Measurements from ENCODE around the gene DYNLT2.
"Not testable (repeated sequence)": the region's sequence is repeated elsewhere in the genome, so short reads cannot be mapped to it uniquely, and the experiment has no call there.

DYNLT2 gene

DNA sequence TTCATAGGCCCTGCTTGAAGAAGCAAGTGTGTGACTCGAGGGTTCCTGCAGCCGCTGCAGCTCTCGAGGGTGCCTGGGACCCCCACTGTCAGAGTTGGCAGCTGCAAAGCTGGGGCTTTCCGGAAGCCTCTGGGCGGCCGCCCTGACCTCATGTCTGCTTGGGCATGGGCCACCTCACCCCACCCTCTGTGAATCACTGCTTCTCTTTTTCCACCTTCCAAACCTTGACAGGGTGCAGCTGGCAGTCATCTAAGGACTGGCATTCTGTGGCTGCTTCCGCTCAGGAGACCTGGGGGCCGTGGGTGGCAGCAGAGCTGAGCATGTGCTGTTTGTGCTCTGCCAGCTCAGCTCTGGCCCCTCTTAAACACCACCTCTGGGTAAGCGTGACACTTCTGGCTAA, 32.0 kb upstream of the DYNLT2 start:
- DNase-seq: no peak

DNA sequence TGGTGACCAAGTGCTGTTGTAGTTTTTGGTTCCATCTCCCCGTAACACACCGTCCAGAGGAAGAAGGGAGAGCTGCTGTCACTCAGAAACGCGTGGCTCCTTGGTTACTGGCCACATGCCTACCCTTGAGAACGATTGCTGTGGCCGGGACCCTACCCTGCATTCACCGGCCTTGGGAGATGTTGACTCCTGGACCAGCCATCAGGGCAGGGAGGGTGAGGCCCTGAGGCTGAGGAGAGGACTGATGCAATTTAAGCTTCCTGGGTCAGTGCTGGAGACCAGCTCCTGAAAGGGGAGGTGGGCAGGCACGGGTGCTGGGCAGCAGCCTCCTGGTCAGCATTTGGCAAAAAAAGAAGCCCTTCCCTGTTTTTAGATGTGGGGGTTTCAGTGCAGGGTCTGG, 31.6 kb upstream of the DYNLT2 start:
- no peak for DNase-seq

DNA sequence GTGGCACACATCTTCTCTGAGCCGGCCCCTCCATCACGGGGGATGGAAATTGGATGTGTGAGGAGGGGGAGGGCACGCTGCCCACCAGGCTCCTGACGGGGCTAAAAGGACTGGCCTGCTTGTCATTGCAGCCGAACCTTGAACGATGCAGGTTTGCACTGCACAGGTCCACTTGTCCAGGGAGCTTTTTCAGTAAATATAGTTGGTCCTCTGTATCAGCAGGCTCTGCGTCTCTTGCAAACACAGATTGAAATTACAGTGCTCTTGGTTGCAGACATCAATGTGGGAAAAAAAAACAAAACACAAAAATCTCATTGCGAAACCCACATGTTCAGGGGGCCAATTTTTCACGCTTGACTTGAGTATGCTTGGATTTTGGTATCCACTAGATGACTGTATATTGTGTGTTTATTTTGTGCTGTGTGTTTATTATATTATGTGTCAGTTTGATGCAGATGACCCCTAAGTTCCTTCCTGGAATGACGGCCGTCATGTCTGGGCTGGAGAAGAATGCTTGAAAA, 29.3 kb upstream of the DYNLT2 start:
- DNase-seq: no peak

DNA sequence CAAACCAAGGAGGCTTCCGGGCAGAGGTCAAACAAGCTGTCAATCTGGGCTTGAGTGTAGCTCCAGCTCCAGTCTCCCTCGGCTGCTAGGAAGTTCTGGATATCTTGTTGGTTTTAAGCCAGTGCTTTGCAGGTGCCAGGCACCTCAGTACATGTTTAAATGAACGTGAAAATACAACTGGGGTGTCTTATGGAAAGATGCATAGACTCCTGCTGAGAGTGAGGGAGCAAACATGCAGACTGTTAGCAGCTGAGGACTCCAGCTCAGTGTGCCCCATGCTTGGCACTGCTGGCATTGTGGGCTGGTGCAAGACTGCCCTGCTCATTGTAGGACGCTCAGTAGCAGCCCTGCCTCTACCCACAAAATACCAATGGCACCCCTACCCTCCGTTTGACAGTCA, 28.5 kb upstream of the DYNLT2 start:
- DNase-seq: no peak

DNA sequence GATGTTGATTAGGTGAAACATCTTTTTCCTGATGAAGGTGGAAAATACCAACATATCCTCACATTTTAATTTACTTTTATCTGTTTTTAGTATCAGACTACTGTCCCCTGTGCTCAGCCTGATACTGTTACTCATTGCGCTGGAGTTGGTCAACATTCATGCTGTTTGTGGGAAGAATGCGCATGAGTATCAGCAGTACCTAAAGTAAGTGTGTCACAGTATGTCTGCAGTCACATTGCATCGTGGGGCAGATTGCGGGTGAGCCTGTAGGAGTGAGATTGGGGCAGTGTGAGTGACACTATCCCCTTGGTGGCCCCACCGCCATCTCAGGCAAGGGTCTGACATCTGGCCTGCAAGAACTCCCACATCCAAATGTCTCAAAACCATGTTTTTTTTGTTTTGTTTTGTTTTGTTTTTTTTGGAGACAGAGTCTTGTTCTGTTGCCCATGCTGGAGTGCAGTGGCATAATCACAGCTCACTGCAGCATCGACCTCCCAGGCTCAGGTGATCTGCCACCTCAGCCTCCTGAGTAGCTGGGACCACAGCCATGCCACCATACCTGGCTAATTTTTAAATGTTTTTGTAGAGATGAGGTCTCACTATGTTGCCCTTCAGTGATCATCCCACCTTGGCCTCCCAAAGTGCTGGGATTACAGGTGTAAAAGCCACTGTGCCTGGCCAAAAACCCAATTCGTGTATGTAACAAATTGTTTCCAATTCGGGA, 27.9 kb upstream of the DYNLT2 start:
- DNase-seq: no peak

DNA sequence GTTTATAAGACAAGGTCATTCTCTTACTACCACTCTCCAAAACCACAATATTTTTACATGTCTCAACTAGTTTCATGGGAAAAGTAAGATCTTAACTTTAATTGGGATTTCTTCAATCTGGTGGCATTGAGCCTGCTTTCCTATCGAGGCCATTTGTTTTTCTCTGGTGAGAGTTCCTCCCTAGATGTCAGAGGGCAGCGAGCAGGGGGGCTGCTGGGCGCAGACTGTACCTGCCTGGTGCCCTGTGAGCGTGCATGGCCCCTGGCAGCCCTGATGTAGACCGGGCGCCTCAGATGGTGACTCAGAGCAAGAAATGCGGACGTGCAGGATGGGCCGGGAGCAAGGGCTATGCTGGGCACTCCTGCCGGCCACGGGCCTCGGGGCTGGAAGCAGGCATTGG, 27.3 kb upstream of the DYNLT2 start:
- DNase-seq: no peak

DNA sequence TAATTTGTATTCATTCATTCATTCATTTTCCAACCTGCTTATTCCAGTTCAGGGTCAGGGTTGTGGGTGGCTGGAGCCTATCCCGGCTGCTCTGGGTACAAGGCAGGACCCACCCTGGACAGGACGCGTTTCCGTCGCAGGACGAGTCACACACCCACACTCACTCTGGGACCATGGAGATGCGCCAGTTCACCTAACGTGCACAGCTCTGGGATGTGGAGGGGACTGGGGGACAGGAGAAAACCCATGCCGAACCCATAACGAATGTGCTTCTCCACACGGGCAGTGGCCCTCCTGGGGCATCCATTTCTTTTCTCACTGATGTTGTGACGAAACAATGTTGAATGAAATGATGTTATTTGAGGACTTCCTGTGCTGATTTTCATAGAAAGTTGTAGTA, 26.5 kb upstream of the DYNLT2 start:
- DNase-seq: no peak

DNA sequence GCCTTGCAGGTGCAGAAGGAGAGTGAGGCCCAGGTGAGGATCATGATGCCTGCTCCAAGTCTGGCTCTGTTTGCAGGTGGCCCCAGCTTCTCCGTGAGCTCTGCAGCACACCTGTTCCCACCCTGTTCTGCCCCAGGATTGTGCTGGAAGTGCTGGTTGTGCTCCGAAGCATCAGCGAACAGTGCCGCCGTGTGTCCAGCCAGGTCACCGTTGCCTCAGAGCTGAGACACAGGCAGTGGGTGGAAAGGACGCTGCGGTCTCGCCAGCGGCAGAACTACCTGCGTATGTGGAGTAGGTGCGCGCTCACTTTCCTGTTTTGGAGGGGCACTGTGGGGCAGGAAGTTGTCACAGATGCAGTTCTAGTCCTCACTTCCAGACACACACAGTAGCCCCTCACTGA, 25.0 kb upstream of the DYNLT2 start:
- DNase-seq: no peak

DNA sequence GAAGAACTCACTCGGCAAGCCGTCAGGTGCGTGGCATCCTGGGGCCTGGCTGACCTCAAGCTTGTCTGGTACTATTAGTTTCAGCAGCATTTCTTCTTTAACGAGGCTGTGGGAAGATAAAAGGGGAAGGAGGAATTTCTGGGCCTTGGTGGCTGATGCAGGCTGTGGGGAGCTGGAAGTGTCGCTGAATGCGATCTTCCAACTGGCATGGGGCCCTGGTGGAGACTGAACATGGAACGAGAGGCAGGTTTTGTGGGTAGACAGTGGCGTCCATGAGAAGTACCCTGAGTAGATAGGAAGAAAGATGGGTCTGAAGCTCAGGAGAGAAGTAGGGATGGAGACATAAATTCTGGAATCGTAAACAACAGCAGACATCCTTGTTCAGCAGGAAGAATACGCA, 23.9 kb upstream of the DYNLT2 start:
- DNase-seq: no peak

DNA sequence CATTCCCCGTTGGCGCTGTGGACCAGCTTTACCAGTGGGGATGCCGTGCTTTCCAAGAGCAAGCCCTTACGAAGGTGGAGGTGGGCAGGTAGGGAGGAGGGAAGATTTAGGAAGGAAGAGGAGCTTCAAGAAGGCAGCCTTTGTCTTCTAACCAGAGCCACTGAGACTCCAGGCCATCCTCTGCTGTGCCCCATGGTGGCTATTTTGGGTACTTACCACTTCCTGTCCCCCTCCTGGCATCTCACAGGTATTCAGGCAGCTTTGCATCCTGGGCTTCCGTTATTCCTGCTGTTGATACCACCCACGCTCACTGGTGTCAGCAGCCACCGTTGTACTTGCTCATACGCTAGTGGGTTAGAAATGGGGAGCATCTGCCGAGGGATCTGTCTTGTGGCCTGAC, 23.0 kb upstream of the DYNLT2 start:
- no peak for DNase-seq

DNA sequence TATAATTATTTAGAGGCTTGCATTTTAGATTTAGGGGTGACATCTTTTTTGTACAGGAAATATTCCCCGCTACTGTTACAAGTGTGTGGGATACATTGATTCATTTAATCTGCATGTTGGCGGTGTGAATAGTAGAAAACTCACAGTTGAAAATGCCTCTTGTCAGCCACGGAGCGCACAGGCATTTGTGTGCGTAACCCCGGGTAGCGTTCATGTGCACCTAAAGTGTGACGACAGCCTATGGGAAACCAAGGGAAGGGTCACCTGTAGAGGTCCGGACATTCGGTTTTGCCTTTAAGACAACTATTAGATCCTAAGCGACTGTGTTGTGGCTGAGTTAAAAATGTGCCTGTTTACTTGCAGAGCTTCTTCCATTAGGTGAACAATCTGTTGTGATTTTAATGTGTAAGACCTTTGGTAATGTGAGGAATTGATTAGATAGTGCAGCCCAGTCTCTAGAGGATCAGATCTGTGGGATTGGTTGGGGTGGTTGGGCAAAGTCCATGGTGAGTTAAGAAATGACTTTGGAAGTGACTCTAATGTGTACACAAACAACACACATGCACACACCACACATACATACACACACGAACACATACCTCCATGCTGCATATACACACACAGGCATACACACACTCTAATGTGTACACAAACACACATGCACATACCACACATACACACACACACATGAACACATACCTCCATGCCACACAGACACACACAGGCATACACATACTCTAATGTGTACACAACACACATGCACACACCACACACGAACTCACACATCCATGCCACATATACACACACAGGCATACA, 15.8 kb upstream of the DYNLT2 start:
- DNase-seq: no peak

DNA sequence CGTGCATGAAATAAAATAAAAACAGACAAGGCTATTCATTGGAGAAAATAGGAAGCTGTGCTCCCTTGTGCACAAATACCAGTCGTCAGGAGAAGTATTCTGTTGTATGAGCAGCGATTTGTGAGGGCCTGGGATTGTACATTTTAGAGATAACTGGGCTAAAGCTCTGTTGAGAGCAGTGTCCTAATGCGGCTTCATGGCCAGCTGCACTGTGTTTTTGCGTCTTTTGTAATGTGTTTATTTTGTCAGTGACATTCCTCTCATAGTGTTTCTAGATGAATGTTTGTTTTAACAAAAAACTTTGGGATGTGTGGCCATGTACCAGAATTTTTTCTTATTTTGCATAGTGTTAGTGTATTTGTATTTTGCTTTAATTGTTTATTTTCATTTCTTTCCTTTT, 14.9 kb upstream of the DYNLT2 start:
- no peak for DNase-seq

DNA sequence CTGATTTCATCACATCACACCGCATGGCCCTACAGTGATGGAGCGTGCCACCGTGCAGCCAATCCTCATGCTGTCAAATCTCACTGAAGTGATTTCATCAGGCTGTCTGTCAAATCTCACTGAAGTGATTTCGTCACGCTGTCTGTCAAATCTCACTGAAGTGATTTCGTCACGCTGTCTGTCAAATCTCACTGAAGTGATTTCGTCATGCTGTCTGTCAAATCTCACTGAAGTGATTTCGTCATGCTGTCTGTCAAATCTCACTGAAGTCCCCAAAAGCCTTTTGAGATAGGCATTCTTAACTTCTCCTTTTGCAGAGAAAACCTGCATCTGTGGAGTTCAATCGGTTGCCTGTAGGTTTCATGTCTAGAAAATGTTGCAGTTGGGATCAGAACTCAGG, 14.4 kb upstream of the DYNLT2 start:
- not testable (repeated sequence) for DNase-seq

DNA sequence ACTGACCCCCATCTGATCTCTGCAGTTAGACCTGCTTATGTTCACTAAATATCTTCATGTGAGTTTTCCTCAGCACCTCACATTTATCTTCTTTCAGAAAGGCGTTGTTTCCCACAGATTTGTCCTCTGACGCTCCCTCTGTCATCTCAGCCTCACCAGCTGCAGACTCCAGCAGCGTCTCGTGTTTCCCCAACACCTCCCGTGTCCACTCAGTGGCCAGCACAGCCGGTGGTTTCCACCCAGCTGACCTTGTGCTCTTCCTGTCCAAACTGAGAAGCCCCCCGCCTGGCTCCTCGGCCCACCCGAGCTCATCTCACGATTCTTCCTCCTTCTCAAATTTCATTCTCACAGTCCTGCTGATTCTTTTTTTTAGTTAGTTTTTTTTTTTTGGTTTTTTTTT, 12.5 kb upstream of the DYNLT2 start:
- DNase-seq: no peak

DNA sequence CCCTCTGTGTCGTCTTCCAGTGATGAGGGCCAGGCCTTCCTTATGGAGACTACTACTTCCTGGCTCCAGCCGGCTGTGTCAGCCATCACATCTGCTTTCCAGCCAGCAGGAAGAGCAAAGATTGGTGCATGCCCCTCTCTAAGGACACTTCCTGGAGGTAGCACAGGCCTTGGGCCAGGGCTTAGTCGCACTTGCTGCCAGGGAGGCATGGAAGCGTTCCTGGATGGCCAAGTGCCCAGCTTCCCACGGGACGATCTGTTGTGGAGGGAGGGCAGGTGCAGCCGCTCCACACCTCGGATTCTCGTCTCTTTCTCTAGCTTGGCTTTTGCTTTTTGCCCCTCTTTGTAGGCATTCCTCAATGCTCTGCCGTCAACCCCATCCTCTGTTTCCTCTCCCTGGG, 11.9 kb upstream of the DYNLT2 start:
- DNase-seq: no peak

DNA sequence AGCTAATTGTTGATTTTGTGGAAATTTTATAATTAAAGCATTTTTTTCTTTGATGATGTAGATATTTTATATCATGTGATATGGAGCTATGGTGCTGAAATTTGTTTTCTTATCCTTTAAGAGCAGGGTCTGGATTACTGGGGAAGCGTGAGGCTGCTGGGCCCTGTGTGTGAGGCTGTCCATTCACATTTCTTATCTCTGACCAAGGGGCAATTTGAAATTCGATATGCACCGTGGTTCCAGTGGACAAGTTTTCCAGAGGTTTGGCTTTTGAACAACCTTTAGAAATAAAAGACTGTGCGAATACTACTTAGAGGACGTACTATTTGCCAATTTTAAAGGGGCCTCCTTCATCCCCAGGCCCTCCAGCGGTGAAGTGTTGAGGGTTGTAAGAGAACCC, 3.8 kb upstream of the DYNLT2 start:
- DNase-seq: no peak

DNA sequence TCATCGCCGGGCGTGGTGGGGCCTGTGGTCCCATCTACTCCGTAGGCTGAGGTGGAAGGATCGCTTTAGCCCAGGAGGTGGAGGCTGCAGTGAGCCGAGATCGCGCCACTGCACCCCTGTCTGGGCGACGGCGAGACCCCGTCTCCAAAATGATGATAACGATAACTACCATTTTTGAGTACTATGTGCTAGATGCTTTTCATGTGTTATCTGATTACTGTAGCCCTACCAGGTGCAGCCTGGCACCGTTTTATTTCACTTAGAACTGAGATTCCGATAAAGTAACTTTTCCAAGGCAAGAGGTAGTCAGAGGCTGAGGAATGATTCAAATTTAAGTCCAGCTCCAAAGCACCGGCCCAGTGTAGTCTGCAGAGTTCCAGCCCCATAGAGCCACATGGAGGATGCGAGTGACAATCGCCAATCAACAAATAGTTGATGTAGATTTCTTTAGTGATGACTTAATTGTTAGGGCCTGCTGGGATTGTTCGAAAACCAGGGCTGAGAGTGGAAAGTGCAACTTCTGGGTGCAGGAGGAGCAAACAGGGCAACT, 777 bp upstream of the DYNLT2 start:
- DNase-seq: no peak

DNA sequence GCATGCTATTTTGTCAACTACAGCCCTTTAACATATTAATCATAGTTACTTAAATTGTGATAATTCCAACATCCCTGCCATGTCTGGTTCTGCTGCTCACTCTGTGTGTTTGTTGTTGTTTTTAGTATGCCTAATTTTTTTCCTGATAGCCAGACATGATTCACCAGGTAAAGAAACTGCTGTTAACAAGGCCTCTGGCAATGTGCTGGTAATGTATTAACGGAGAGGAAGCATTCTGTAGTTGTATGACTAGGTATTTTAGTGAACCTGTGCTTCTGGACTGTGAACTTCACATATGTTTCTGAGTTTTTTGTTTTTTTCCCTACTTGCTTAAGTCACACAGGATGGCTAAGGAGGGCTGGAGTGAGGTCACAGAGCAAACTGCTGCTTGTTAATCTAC, 4.8 kb downstream of the DYNLT2 start:
- DNase-seq: no peak

DNA sequence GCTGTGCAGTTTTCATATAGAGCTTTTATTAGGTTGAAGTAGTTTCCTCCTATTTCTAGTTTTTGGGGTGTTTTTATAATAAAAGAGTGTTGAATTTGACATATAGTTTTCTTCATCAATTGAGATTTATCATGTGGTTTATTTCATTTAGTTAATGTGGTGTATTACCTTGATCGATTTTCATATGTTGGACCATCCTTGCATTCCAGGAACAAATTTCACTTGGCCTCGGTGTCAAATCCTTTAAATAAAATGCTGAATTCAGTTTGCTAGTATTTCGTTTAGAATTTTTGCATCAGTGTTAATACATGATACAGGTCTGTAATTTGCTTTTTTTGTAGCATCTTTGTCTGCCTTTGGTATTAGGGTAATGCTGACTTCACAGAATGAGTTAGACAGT, 6.0 kb downstream of the DYNLT2 start:
- DNase-seq: no peak

DNA sequence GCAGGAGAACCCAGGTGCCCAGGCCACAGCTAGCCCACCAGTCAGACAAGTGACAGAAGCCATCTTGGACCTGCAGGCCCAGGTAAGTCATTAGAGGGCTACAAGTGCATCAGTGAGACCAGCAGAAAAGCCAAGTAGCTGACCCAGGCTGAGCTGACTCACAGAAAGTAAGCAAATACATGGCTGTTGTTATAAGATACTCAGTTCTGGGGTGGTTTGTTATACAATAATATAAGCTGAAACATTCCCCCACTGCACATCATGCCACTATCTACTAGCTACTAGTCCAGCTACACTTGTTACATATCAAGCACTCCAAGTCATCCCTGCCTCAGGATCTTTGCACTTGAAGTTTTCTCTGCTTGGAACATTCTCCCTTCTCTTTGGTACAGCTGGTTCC, 10.0 kb downstream of the DYNLT2 start:
- no peak for DNase-seq

DNA sequence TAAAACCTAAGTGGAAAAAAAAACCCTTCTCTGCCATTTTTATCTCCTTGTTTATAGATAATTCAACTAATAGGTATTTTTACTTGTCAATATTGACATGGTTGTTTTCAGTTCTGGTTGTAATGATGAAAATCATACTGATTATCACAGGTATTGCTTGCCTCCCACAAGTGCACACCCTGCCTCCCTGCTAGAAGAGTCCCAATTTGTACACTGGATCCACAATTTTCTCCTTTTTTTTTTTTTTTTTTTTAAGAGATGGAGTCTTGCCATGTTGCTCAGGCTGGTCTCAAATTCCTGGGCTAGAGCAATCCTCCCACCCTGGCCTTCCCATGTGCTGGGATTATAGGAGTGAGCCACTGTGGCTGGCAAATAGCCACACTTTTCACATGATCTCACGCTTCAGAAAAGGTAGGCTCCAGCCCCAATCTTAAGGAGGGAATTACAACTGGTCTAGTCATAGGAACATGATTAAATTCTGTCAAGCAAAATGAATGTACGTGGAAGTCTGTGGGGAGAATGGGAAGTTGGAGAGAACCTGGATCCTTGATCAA, 12.3 kb downstream of the DYNLT2 start:
- no peak for DNase-seq

DNA sequence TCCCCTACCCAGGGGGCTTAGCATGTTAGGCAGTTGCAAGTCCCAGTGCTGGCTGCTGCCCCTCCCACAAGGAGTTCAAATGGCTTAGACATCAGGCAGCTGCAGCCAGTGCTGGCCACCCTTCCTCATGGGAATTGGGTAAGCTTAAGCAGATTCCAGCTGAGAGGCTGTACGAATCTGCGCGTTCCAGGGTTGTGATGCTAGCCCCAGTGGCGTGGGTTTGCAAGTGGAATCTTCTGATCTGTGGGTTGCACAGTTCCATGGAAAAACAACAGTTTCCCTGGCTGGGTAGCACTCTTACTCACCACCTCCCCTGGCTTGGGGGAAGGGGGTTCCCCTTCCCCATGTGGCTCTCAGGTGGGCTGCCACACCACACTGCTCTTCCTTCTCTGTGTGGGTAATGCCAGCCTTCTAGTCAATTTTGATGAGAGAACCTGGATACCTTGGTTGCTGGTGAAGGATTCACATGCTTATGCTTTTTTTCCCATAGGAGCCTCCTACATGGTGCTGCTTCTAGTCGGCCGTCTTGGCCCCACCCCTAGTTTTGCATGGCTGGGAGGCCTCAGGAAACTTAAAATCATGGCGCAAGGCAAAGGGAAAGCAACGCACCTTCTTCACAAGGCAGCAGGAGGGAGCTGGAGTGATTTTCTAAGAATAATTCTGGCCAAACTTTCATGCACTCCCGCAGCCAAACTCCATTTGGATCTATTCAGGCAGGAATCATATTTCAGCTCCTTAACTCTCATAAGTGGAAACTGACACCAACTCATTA, 13.0 kb downstream of the DYNLT2 start:
- DNase-seq: no peak

DNA sequence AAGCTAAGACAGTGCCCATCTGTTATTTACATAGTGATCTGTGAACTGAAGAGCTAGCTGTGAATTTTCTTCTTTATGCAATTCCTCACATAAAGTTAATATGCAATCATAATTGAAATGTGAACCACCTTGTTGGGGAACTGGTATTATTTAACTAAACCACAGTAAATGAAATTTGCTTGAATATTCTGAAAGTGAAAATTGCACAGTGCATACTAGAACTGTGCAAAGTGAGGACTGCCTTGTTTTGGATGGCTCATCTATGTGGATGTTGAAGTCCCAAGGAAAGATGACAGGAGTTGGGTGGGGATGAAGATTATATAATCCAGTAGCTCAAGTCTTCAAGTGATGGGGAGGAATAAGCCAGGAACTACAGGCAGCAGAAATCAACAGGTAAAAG, 21.4 kb downstream of the DYNLT2 start:
- DNase-seq: no peak
